ENCODE results near the gene OR56B1. TPM values are rescaled to one million over a fixed set of nuclear protein-coding genes. Genes with fewer than 3 reads are reported as not detected.
"Not testable (repeated sequence)": the region's sequence is repeated elsewhere in the genome, so short reads cannot be mapped to it uniquely, and the experiment has no call there.

Gene OR56B1
- polyA plus RNA-seq, 1 experiment = not detected

GRCh38 chr11:5713695-5714094, 22.6 kb upstream of the OR56B1 start:
- H3K27me3 ChIP-seq (ENCODE audit: control insufficient read depth, insufficient read depth, low read length) = no peaks in the 10 kb centered on the region
- H3K4me3 ChIP-seq (ENCODE audit: low read depth, low read length) = no peak overlapping the region
- POLR2A ChIA-PET = no interaction called here
- DNase-seq (ENCODE audit: low read depth, low spot score) = no peak
- CTCF ChIA-PET = interaction anchor here (0.6 kb wide), 1 partner anchor 67 kb away, joined by 3 read pairs; no protein-coding TSS in a partner anchor
- TF ChIP-seq, protein P1, sequence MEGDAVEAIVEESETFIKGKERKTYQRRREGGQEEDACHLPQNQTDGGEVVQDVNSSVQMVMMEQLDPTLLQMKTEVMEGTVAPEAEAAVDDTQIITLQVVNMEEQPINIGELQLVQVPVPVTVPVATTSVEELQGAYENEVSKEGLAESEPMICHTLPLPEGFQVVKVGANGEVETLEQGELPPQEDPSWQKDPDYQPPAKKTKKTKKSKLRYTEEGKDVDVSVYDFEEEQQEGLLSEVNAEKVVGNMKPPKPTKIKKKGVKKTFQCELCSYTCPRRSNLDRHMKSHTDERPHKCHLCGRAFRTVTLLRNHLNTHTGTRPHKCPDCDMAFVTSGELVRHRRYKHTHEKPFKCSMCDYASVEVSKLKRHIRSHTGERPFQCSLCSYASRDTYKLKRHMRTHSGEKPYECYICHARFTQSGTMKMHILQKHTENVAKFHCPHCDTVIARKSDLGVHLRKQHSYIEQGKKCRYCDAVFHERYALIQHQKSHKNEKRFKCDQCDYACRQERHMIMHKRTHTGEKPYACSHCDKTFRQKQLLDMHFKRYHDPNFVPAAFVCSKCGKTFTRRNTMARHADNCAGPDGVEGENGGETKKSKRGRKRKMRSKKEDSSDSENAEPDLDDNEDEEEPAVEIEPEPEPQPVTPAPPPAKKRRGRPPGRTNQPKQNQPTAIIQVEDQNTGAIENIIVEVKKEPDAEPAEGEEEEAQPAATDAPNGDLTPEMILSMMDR (IDR thresholded peaks at IDR 0.05; ENCODE audit: low read depth, low read length) = no peak
- H3K9me3 ChIP-seq (ENCODE audit: control insufficient read depth, insufficient read depth, low read length) = no peaks in the 10 kb centered on the region
- H3K27ac ChIP-seq (ENCODE audit: low read depth, low read length) = no peak overlapping the region

DNA sequence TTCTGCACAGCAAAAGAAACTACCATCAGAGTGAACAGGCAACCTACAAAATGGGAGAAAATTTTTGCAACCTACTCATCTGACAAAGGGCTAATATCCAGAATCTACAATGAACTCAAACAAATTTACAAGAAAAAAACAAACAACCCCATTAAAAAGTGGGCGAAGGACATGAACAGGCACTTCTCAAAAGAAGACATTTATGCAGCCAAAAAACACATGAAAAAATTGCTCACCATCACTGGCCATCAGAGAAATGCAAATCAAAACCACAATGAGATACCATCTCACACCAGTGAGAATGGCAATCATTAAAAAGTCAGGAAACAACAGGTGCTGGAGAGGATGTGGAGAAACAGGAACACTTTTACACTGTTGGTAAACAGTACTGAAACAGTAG, 19.7 kb upstream of the OR56B1 start:
- H3K27me3 ChIP-seq (ENCODE audit: control insufficient read depth, insufficient read depth, low read length); POLR2A ChIA-PET; H3K9me3 ChIP-seq (ENCODE audit: control insufficient read depth, insufficient read depth, low read length); CTCF ChIA-PET; DNase-seq (ENCODE audit: low read depth, low spot score); H3K4me3 ChIP-seq (ENCODE audit: low read depth, low read length); H3K27ac ChIP-seq (ENCODE audit: low read depth, low read length): not testable (repeated sequence)

DNA sequence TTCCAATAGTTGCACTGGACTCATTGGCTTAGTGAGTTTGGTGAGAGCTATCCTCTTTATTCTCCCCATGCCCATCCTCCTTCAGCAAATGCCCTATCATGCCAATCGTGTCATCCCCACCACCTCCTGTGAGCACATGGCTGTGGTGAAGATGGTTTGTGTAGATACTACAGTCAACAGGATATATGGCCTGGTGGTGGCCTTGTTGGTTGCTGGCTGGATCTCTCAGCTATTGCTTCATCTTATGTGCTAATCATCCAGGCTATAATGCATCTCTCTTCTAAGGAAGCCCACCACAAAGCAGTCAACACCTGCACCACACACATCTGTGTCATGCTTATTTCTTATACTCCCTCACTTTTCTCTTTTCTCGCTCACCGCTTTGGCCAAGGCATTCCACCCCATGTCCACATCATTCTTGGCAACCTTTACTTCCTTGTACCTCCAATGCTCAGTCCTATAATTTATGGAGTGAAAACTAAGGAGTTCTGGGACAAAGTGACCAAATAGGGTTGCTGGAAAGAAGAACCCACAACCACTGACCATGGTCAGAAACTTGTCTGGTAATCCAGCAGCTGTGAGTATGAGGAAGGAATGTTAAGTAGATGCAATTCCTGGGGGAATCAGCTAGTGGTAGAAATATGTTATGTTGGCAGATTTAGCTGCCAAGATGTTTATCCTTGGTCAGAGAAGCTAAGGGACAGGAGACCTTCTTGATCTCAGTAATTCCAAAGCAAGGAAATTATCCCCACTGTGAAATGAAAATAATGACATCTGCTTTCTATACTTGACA, 16.3 kb upstream of the OR56B1 start:
- no peaks in the 10 kb centered on the region for H3K9me3 ChIP-seq (ENCODE audit: control insufficient read depth, insufficient read depth, low read length)

DNA sequence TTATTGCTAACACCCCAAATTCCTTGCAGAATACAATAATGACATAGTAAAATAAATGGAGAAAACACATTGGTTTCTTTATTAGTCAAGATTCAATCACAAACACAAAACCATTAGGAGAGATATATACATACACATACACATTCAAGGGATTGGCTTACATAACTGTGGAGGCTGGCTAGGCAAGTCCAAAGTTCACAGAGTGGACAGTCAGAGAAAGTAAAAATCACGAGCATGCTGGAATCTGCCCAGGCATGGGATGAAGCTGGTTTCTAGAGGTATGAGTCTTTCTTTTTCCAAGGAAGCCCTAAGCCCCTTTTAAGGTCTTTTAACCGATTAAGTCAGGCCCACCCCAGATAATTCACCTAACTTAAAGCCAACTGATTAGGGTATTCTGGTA, 13.6 kb upstream of the OR56B1 start:
- TF ChIP-seq, protein P1 (IDR thresholded peaks at IDR 0.05; ENCODE audit: low read depth, low read length) = no peak
- Histone ChIP-seq H3K4me3 (ENCODE audit: low read depth, low read length) (no peak overlapping the region), H3K27me3 (ENCODE audit: control insufficient read depth, insufficient read depth, low read length) (peaks cover 3% of the 10 kb centered on the region), H3K27ac (ENCODE audit: low read depth, low read length) (no peak overlapping the region), H3K9me3 (ENCODE audit: control insufficient read depth, insufficient read depth, low read length) (no peaks in the 10 kb centered on the region)
- DNase-seq (ENCODE audit: low read depth, low spot score) = no peak
- ChIA-PET CTCF (no interaction called here), POLR2A (no interaction called here)

More for the DNA sequence above, 16.3 kb upstream of the OR56B1 start:
- DNase-seq (ENCODE audit: low read depth, low spot score) = no peak
- CTCF ChIA-PET = no interaction called here
- TF ChIP-seq, protein P1 (IDR thresholded peaks at IDR 0.05; ENCODE audit: low read depth, low read length) = no peak
- POLR2A ChIA-PET = no interaction called here
- Histone ChIP-seq H3K4me3 (ENCODE audit: low read depth, low read length) (no peak overlapping the region), H3K27ac (ENCODE audit: low read depth, low read length) (no peak overlapping the region), H3K27me3 (ENCODE audit: control insufficient read depth, insufficient read depth, low read length) (peaks cover 3% of the 10 kb centered on the region)

GRCh38 chr11:5726351-5726750, 9.9 kb upstream of the OR56B1 start:
- DNase-seq (ENCODE audit: low read depth, low spot score) = no peak
- CTCF ChIA-PET = no interaction called here

More at GRCh38 chr11:5726351-5726750, 9.9 kb upstream of the OR56B1 start:
- Histone ChIP-seq H3K4me3 (ENCODE audit: low read depth, low read length) (no peak overlapping the region), H3K27me3 (ENCODE audit: control insufficient read depth, insufficient read depth, low read length) (peaks cover 3% of the 10 kb centered on the region), H3K27ac (ENCODE audit: low read depth, low read length) (no peak overlapping the region), H3K9me3 (ENCODE audit: control insufficient read depth, insufficient read depth, low read length) (no peaks in the 10 kb centered on the region)
- POLR2A ChIA-PET = no interaction called here
- TF ChIP-seq, protein P1 (IDR thresholded peaks at IDR 0.05; ENCODE audit: low read depth, low read length) = no peak

Measured in AG04450 (cell line).